Activated naive CD8-positive, alpha-beta T cell treated with anti-CD3 and anti-CD28 coated beads, Interleukin-2, amount 50 U/mL, for 16 hours (primary cell): ENCODE data around the gene ROR1.

Experiments
- DNase-seq: peaks from one replicate; pipeline ENCODE4 v3.0.0-alpha.2; 2020; ENCODE audit warnings: low read depth, low spot score

Gene ROR1

GRCh38 chr1:63856924-63857323, 83.1 kb downstream of the ROR1 start:
- no peak for DNase-seq

DNA sequence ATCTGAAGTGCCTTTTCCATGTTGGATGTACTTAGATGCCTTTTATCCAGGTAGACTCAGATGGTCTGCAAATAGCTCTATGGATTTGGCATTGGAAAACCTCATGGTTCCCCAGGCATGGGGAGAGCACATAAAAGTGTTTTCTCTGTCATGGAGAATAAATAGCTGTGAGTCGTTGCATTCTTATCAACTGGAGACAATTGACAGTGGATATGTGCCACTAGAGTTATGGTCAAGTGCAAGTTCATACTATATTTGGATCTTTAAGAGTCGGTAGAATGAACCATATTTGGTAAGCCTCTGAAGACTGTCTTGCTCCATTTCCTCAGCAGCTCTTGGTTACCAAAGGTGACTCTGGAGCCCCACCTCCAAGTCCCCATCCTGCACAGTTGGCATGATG, 83.7 kb downstream of the ROR1 start:
- no peak for DNase-seq

GRCh38 chr1:63858153-63858552, 84.3 kb downstream of the ROR1 start:
- DNase-seq: no peak

GRCh38 chr1:63859480-63860275, 85.9 kb downstream of the ROR1 start:
- DNase-seq: no peak

- no peak for DNase-seq
Observed at GRCh38 chr1:63861052-63861691, 87.4 kb downstream of the ROR1 start.

- no peak for DNase-seq
Observed at GRCh38 chr1:63863145-63863544, 89.3 kb downstream of the ROR1 start.

DNA sequence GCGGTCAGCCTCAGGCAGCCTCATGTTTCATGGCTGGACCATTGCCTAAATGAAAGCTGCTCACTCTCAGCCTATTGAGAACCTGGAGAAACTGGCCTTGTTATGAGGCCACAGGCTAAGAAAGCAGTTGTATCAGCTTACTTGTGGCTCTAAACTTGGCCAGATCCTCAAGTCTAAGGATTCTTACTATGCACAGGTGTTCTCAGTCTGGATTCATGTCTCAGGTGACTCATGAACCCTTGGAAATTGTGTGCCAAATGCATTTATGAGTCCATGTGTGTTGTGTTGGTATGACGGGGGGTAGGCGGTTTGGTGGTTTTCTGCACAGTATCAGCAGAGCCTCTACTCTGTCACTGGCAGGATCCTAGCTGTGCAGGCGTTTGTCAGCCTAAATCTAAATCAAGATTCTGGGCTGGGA, 90.4 kb downstream of the ROR1 start:
- DNase-seq: no peak

- no peak for DNase-seq
Observed at GRCh38 chr1:63865561-63865960, 91.7 kb downstream of the ROR1 start.

GRCh38 chr1:63866084-63866483, 92.3 kb downstream of the ROR1 start:
- DNase-seq: no peak

DNA sequence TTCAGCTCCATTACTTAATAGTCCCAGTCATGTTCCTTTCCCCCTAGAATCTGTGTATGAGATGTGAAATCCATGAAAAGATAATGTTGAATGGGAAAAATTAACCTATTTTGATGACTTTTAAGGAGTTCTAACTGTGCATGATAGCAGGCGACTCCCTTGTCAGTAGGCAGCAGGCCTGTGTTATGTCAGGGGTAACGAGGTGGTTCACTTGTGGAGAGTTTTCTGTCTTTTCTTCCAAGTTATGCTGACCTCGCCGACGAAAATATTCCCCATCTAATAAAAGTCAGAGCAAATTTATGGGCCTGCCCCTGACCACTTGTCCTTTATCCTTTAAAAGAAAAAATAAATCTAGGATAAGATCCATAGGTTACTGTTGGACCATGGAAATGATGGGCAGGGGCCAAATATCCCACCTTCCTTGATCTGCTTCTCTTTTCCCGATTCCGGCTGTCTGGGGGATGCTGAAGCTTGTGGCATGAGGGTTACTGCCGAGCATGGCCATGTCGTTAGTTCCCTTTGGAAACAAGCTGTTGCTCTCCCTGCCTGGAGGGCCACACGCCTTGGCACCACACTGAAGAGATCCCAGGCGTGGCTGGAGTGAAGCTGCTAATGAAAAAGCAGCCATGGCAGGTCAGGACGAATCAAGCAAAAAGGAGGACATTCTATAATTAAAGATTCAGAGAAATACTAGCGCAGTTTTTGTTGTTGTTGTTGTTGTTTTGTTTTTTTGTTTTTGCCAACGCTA, 93.8 kb downstream of the ROR1 start:
- no peak for DNase-seq

- DNase-seq: no peak
Observed at GRCh38 chr1:63868268-63868781, 94.5 kb downstream of the ROR1 start.

GRCh38 chr1:63870152-63870551, 96.3 kb downstream of the ROR1 start:
- DNase-seq: no peak

- no peak for DNase-seq
Observed at GRCh38 chr1:63871463-63871862, 97.6 kb downstream of the ROR1 start.

- no peak for DNase-seq
Observed at GRCh38 chr1:63873751-63874150, 99.9 kb downstream of the ROR1 start.

DNA sequence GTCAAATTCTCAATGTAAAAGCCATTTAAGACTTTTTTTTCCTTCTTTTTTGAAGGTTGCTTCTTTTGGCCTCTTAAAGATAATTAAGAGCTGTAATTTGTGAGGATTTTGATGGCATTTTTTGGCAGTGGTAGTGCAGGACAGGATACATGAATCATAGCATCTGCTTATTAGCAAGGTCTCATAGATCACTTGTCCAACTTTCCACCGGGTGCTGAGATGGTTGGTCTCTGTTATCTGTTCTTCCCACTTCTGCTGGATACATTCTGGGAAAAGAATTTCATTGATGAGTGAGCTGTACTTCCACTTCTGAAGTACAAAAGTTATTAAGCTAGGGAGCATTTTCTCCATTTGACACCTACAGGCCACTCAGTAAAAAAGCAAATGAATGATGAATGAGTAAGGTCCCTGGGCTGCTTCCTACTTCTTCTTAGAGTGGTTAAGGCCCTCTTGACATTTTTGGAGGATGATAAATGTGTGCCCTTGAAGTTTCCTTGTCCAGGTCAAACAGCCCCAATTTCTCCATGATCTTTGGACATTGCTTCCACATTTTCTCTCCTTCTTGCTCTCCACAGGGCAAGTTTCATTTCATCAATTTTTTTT, 100.6 kb downstream of the ROR1 start:
- no peak for DNase-seq

- no peak for DNase-seq
Observed at GRCh38 chr1:63875636-63876035, 101.8 kb downstream of the ROR1 start.

GRCh38 chr1:63877021-63877767, 103.4 kb downstream of the ROR1 start:
- no peak for DNase-seq

GRCh38 chr1:63877816-63878215, 104.0 kb downstream of the ROR1 start:
- DNase-seq: no peak

DNA sequence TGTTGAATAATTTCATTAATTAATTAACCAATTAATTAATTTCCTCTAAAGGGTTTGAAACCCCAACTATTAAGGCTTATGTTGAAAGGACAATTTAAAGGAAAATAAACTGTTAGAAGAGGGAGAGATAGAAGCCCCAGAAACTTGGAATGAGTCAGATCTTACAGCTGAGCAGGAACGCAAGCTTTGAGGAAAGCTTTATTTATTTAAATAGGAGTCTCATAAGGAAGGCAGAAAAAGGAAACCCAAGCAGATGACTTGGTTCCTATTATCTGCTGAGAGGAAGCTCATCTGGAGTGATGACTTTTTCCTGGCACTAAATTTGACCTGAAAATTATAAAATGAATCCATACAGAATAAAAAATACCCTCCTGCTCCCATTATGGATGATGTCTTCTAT, 105.1 kb downstream of the ROR1 start:
- DNase-seq: no peak

- no peak for DNase-seq
Observed at GRCh38 chr1:63880958-63881576, 107.2 kb downstream of the ROR1 start.
